ENCODE results near the gene FAM149A. TPM values are rescaled to one million over a fixed set of nuclear protein-coding genes. Genes with fewer than 3 reads are reported as not detected.

Gene FAM149A
- total and polyA plus RNA-seq, 5 experiments from 2014 or later = 0.12 to 2.5 (median 1.3) TPM; not detected in 1

DNA sequence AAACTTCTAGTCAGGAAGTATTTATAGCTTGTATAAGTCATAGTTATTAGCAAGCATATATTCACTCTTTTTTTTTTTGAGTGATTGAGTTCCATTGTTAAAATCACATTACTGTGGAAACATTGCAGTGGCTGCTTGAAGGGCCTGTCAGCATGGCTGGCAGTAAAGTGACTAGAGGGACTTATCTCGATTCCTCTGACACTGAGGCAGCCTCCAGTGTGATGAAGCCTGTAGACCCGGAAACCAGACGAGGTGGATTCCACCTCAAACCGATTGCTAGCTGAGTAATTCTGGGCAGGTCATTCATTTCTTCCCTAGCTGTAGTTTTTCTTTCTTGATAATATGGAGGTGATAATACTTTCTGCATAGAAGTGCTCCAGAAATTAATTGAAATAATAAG is 4.7 kb downstream of the FAM149A start:
- no peaks in the 10 kb centered on the region for H3K9me3 Mint-ChIP-seq
- peaks cover 0 to 1% (median under 1%) of the 10 kb centered on the region in 3 donors for H3K36me3 Mint-ChIP-seq
- peaks cover 15 to 40% (median 29%) of the 10 kb centered on the region in 5 donors for H3K27me3 Mint-ChIP-seq
- H3K4me3 Mint-ChIP-seq = no peak overlapping the region
- no peak overlapping the region for H3K27ac Mint-ChIP-seq
- POLR2A ChIA-PET = no interaction called here
- ATAC-seq (no peak), DNase-seq (no peak)
- peaks cover 3 to 10% (median 7%) of the 10 kb centered on the region in 4 donors for H3K4me1 Mint-ChIP-seq

GRCh38 chr4:186116697-186117096 is 12.2 kb downstream of the FAM149A start:
- H3K4me1 Mint-ChIP-seq = no peaks in the 10 kb centered on the region
- H3K9me3 Mint-ChIP-seq = peaks cover 0 to 2% (median 0%) of the 10 kb centered on the region in 9 donors
- no peaks in the 10 kb centered on the region for H3K36me3 Mint-ChIP-seq
- H3K27ac Mint-ChIP-seq = no peak overlapping the region
- no peak for DNase-seq
- ATAC-seq = no peak
- H3K27me3 Mint-ChIP-seq = peaks cover 10 to 22% (median 16%) of the 10 kb centered on the region in 5 donors
- POLR2A ChIA-PET = no interaction called here
- no peak overlapping the region for H3K4me3 Mint-ChIP-seq

DNA sequence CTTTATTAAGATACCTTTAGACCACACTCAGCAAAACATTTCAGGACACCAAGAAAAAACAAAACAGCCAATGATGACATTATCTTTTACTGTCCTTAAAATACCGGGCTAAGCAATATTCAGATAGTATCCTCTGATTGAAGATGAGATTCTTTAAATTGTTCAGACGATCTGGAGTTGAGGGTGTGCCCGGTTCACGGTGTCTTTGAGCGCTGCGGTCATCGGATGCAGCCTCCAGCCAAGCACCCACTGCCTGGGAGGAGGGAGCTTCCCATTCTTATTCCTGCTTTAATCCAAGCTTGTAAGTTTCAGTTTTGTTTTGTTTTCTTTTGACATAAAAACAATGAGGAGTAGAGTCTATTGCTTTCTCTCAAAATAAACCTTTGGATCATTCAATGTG is 14.1 kb downstream of the FAM149A start:
- no peak overlapping the region for H3K27ac Mint-ChIP-seq
- no peak overlapping the region for H3K4me3 Mint-ChIP-seq
- H3K4me1 Mint-ChIP-seq = no peaks in the 10 kb centered on the region
- DNase-seq (no peak), ATAC-seq (no peak)
- H3K9me3 Mint-ChIP-seq = peaks cover 0 to 2% (median 0%) of the 10 kb centered on the region in 9 donors
- POLR2A ChIA-PET = no interaction called here
- peaks cover 10 to 22% (median 16%) of the 10 kb centered on the region in 5 donors for H3K27me3 Mint-ChIP-seq
- H3K36me3 Mint-ChIP-seq = no peaks in the 10 kb centered on the region

GRCh38 chr4:186121057-186121456 is 16.6 kb downstream of the FAM149A start:
- Mint-ChIP-seq H3K36me3 (peaks cover 0 to 5% (median 0%) of the 10 kb centered on the region in 3 donors), H3K4me3 (no peak overlapping the region), H3K4me1 (no peaks in the 10 kb centered on the region), H3K9me3 (peaks cover 0 to 5% (median 0%) of the 10 kb centered on the region in 9 donors), H3K27me3 (peaks cover 10 to 22% (median 16%) of the 10 kb centered on the region in 5 donors), H3K27ac (no peak overlapping the region)
- ATAC-seq (no peak), DNase-seq (no peak)
- POLR2A ChIA-PET = no interaction called here

DNA sequence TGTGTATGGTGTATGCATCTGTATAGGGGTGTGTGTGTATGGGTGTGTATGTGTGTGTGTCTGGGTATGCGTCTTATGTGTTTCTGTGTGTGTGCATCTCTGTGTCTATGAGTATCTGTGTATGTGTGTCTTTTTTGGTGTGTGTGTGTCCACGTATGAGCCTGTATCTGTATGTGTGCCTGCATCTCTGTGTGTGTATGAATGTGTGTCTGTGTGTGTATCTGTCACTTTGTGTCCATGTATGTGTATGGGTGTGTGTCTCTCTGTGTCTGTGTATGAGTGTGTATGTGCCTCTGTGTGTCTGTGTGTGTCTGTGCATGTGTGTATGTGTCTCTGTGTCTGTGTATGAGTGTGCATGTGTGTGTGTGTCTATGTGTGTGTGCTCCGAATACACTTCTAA is 24.3 kb downstream of the FAM149A start:
- H3K27ac Mint-ChIP-seq = no peak overlapping the region
- H3K36me3 Mint-ChIP-seq = peaks cover 0 to 5% (median 0%) of the 10 kb centered on the region in 3 donors
- POLR2A ChIA-PET = no interaction called here

DNA sequence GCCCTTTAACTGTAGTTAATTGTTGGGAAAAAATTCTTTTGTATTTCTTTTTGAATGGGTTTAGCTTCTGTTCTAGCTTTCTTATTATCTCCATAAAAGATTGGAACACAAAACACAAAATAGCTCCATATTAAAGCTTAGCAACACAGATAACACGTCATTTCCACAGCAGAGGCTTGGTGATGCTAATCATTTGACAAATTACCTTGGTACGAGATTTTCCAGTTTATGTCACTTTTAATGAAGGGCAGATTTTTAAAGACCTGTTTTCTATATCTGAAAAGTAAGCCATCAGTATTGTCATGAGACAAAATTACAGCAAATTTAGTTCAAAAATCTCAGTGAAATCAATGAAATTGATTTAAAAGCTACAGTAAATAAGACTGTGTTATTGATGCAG is 27.4 kb downstream of the FAM149A start:
- H3K27me3 Mint-ChIP-seq = peaks cover 4 to 20% (median 8%) of the 10 kb centered on the region in 5 donors
- no peak overlapping the region for H3K4me3 Mint-ChIP-seq
- H3K9me3 Mint-ChIP-seq = no peaks in the 10 kb centered on the region
- no peak overlapping the region for H3K27ac Mint-ChIP-seq
- DNase-seq (no peak), ATAC-seq (no peak)
- POLR2A ChIA-PET = no interaction called here
- no peaks in the 10 kb centered on the region for H3K36me3 Mint-ChIP-seq
- no peaks in the 10 kb centered on the region for H3K4me1 Mint-ChIP-seq

More for the DNA sequence above, 24.3 kb downstream of the FAM149A start:
- DNase-seq = no peak
- Mint-ChIP-seq H3K4me1 (no peaks in the 10 kb centered on the region), H3K27me3 (peaks cover 4 to 13% (median 11%) of the 10 kb centered on the region in 5 donors), H3K4me3 (no peak overlapping the region), H3K9me3 (peaks cover 0 to 5% (median 0%) of the 10 kb centered on the region in 9 donors)
- ATAC-seq = no peak

DNA sequence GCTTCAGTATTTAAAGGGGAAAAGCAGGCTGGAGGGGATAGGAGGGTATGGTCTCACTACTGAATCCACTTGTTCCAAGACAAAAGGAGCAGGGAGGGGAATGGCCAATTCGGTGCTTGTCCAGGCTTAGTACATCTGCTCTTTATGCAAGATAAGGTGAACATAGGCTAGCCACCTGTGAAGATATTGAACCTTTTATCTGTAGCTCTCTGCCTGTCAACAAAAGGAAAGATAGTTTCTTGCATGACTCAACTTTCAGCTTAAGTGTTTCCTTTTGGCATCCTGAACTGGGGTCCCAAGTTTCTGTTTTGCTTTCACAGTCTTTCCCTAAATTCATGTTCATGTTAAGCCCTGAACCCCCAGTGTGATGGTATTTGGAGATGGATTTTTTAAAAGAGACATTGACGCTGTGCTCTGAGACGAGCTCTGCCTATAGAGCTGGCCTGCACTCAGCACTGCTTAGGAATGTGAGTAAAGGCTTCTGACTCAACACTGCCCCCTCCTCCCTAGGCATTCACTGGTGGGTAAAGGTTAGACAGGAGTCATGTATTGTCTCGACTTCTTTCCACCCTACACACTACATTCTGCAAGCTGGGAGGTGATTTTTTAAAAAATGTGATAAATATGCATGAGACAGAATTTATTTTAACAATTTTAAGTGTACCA is 28.2 kb downstream of the FAM149A start:
- ATAC-seq = peak in 1 of 2 donors; percentile 32
- no peaks in the 10 kb centered on the region for H3K9me3 Mint-ChIP-seq
- POLR2A ChIA-PET = no interaction called here
- H3K27ac Mint-ChIP-seq = peak overlapping the region in 1 of 10 donors; percentile 28
- H3K4me3 Mint-ChIP-seq = no peak overlapping the region
- no peak for DNase-seq
- peaks cover 3 to 21% (median 8%) of the 10 kb centered on the region in 5 donors for H3K27me3 Mint-ChIP-seq
- no peaks in the 10 kb centered on the region for H3K4me1 Mint-ChIP-seq
- no peaks in the 10 kb centered on the region for H3K36me3 Mint-ChIP-seq

GRCh38 chr4:186134257-186134656 is 29.8 kb downstream of the FAM149A start:
- no peaks in the 10 kb centered on the region for H3K4me1 Mint-ChIP-seq
- peak overlapping the region in 1 of 10 donors; percentile 15 for H3K27ac Mint-ChIP-seq
- H3K36me3 Mint-ChIP-seq = no peaks in the 10 kb centered on the region
- no peaks in the 10 kb centered on the region for H3K9me3 Mint-ChIP-seq
- no peak overlapping the region for H3K4me3 Mint-ChIP-seq
- ATAC-seq (no peak), DNase-seq (no peak)
- POLR2A ChIA-PET = interaction anchor here (1.8 kb wide), 1 partner anchor 57 kb away, joined by 4 read pairs; the partner anchor contains the start of gene CYP4V2
- peaks cover 0 to 18% (median 3%) of the 10 kb centered on the region in 5 donors for H3K27me3 Mint-ChIP-seq

DNA sequence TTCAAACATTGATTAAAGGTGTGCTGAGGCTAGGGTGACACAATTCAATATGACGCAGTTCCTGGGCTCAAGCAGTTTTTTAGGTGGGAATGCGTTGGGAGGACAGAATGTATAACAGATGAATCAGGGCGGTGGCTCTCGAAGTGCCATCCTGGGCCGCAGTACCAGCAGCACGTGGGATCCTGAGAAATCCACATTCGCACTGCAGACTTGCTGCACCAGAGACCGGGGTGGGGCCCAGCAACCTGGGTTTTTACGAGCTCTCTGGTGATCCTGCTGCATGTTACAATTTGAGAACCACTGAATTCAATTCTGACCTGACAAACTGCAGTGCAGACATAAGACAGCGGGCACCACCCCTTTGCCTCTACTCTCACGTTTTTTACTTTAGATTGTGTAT is 30.4 kb downstream of the FAM149A start:
- no peaks in the 10 kb centered on the region for H3K36me3 Mint-ChIP-seq
- ATAC-seq = no peak

DNA sequence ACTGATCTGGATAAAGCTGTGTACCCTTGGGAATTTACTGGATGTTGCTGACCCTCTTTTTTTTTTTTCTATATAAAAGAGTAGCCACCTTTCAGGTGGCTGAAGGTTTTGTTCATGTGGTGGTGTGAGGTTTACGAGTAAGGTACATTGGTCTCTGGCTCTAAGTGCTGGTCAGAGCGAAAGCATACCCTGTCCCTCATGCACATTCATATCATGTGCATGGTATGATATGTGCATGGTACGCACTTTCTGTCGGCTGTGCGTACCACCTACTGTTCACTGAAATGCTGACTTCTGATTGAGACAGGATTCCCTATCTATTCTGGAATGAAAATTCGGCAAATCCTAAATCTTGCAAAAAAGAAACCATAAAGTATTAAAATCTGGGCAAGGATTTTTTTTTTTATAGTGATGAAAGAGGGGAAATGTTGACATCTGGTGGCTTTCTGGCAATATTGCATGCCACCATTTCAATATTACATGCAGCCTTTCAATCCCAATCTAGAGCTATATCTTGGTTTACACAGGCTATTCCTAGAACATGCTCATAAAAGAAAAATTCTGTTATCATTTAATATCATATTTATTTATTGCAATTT is 32.8 kb downstream of the FAM149A start:
- POLR2A ChIA-PET = no interaction called here
- Mint-ChIP-seq H3K36me3 (no peaks in the 10 kb centered on the region), H3K27me3 (peaks cover 0 to 26% (median 9%) of the 10 kb centered on the region in 5 donors), H3K27ac (no peak overlapping the region), H3K9me3 (no peaks in the 10 kb centered on the region), H3K4me1 (no peaks in the 10 kb centered on the region), H3K4me3 (no peak overlapping the region)
- DNase-seq (no peak), ATAC-seq (no peak)

More for the DNA sequence above, 30.4 kb downstream of the FAM149A start:
- DNase-seq = no peak
- H3K9me3 Mint-ChIP-seq = no peaks in the 10 kb centered on the region
- POLR2A ChIA-PET = interaction anchor here (1.8 kb wide), 1 partner anchor 56 kb away, joined by 4 read pairs; the partner anchor contains the start of gene CYP4V2
- H3K4me1 Mint-ChIP-seq = no peaks in the 10 kb centered on the region
- H3K4me3 Mint-ChIP-seq = no peak overlapping the region
- H3K27me3 Mint-ChIP-seq = peaks cover 0 to 18% (median 3%) of the 10 kb centered on the region in 5 donors
- H3K27ac Mint-ChIP-seq = peak overlapping the region in 1 of 10 donors; percentile 12

GRCh38 chr4:186144198-186144945 is 39.9 kb downstream of the FAM149A start:
- no peaks in the 10 kb centered on the region for H3K9me3 Mint-ChIP-seq
- H3K4me3 Mint-ChIP-seq = peak overlapping the region; percentile 39 to 79 (median 72)
- H3K27me3 Mint-ChIP-seq = peaks cover 26 to 49% (median 34%) of the 10 kb centered on the region in 5 donors
- POLR2A ChIA-PET = no interaction called here
- ATAC-seq (peak; percentile 33 to 42), DNase-seq (no peak)
- peak overlapping the region in 1 of 10 donors; percentile 13 for H3K27ac Mint-ChIP-seq
- peaks cover 0 to 10% (median 0%) of the 10 kb centered on the region in 3 donors for H3K36me3 Mint-ChIP-seq
- H3K4me1 Mint-ChIP-seq = peaks cover 0 to 18% (median 14%) of the 10 kb centered on the region in 4 donors

GRCh38 chr4:186144946-186145569 is 40.6 kb downstream of the FAM149A start:
- POLR2A ChIA-PET = no interaction called here
- H3K36me3 Mint-ChIP-seq = peaks cover 0 to 10% (median 0%) of the 10 kb centered on the region in 3 donors
- no peaks in the 10 kb centered on the region for H3K9me3 Mint-ChIP-seq
- peaks cover 0 to 18% (median 14%) of the 10 kb centered on the region in 4 donors for H3K4me1 Mint-ChIP-seq
- no peak for DNase-seq
- peaks cover 26 to 54% (median 34%) of the 10 kb centered on the region in 5 donors for H3K27me3 Mint-ChIP-seq
- peak; percentile 46 to 50 for ATAC-seq
- peak overlapping the region; percentile 48 to 77 (median 66) for H3K4me3 Mint-ChIP-seq
- H3K27ac Mint-ChIP-seq = no peak overlapping the region

All from naive thymus-derived CD8-positive, alpha-beta T cell (primary cell).